Measurements from ENCODE around the gene FSTL4.

DNA sequence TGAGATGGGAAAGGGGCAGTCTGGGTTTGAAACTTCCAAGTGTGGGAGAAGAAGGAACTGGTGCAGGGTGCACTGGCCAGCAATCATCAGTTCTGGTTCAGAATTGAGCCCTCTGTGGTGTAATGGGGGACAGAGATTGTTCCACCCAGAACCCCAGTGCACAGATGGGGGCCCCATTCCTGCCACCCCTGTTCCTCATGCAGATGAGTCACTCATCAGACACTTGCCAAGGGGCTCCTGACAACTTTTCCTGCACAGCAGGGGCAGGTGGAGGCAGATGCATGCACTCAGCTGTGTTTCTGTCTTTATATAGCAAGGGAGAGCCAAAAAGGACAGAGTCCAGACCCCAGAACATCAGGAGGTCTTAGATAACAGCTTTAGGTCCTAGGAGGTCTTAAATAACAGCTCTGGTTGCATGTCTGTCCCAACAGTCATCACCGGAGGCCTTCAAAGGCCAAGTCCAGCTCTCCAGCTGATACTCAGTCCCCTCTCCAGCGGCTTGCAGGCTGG, 307.6 kb downstream of the FSTL4 start:
- TF ChIP-seq, protein P1, sequence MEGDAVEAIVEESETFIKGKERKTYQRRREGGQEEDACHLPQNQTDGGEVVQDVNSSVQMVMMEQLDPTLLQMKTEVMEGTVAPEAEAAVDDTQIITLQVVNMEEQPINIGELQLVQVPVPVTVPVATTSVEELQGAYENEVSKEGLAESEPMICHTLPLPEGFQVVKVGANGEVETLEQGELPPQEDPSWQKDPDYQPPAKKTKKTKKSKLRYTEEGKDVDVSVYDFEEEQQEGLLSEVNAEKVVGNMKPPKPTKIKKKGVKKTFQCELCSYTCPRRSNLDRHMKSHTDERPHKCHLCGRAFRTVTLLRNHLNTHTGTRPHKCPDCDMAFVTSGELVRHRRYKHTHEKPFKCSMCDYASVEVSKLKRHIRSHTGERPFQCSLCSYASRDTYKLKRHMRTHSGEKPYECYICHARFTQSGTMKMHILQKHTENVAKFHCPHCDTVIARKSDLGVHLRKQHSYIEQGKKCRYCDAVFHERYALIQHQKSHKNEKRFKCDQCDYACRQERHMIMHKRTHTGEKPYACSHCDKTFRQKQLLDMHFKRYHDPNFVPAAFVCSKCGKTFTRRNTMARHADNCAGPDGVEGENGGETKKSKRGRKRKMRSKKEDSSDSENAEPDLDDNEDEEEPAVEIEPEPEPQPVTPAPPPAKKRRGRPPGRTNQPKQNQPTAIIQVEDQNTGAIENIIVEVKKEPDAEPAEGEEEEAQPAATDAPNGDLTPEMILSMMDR (IDR thresholded peaks at IDR 0.05): no peak
- TF ChIP-seq POLR2A (IDR thresholded peaks at IDR 0.05): no peak

Measured in lower leg skin (tissue), 3 donors.